Measurements from ENCODE around the gene ASF1A. TPM values are rescaled to one million over a fixed set of nuclear protein-coding genes. Genes with fewer than 3 reads are reported as not detected.

Gene ASF1A
- total and polyA plus RNA-seq, 9 of the 15 experiments (the other 6 are each of a cell fraction or from before 2014, with no cell fraction given), result 31.5 to 45.3 (median 34.8) TPM

DNA sequence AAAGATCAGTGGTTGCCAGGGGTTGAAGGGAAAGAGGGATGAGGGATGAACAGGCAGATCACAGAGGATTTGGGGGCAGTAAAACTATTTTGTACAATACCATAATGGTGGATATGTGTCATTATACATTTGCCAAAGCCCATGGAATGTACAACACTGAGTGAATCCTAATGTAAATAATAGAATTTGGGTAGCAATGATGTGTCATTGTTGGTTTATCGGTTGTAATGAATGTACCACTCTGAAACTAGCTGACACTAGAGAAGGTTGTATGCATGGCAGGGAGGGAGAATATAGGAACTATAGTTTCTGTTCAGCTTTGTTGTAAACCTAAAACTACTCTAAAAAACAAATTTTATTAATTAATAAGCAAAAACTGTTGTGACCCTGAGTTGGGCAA, 17.8 kb upstream of the ASF1A start:
- 0 out of 5 replicates have a peak, but pooled peaks cover 0 to under 1% of the 10 kb centered on the region in 2 experiments for H3K4me1 ChIP-seq (replicated peaks in 1 of 2; ENCODE audit: control insufficient read depth in 2 of 2, insufficient read depth in 2 of 2, low read length in 2 of 2)
- FAIRE-seq (no peak), DNase-seq (ENCODE audit: extremely low read depth in 1 of 4, low spot score in 3 of 4) (no peak), ATAC-seq (no peak)
- H3K79me2 ChIP-seq (ENCODE audit: control insufficient read depth, insufficient read depth, low read length), result 0 out of 3 replicates have a peak, but pooled peaks cover 2% of the 10 kb centered on the region
- peaks cover 3% of the 10 kb centered on the region for H3K9me1 ChIP-seq (ENCODE audit: control insufficient read depth, insufficient read depth, low read length)
- no peak overlapping the region for H2AFZ ChIP-seq (ENCODE audit: low read depth, low read length)
- no peaks in the 10 kb centered on the region for H3K9me3 ChIP-seq (replicated peaks; ENCODE audit: control insufficient read depth, insufficient read depth, low read depth, low read length)
- no peaks in the 10 kb centered on the region for H4K20me1 ChIP-seq (replicated peaks; ENCODE audit: control insufficient read depth, insufficient read depth, low read length)
- 71% methylated on average over 1 of the region's 1 CpG for WGBS (ENCODE audit: insufficient coverage, low coverage, missing lambda C conversion rate)
- ChIA-PET POLR2A (interaction anchor here (0.8 to 3.9 kb wide), 3 partner anchors 11 to 17 kb away, joined by 3 to 13 read pairs (median 5); no protein-coding TSS in a partner anchor), CTCF (ENCODE audit: low intra/inter-chr PET ratio) (no interaction called here)
- no peak overlapping the region for H3K4me3 ChIP-seq
- no peak overlapping the region for H3K27ac ChIP-seq (ENCODE audit: extremely low read depth, low read depth, low read length)
- intact Hi-C loops (cut with micrococcal nuclease), result no loop called here
- no TSS peak for BruUV-seq (replicated peaks)
- no peaks in the 10 kb centered on the region for H3K27me3 ChIP-seq (ENCODE audit: control insufficient read depth in 2 of 2, insufficient read depth in 2 of 2, low read length in 2 of 2)
- H3K36me3 ChIP-seq (ENCODE audit: control insufficient read depth, insufficient read depth, low read length), result no peaks in the 10 kb centered on the region; the same call in 2 of the 3 replicates
- in situ Hi-C loops (cut with MboI), result no loop called here
- H3K9ac ChIP-seq (ENCODE audit: insufficient read depth in 1 of 2, low read depth in 2 of 2, low read length in 2 of 2), result no peak overlapping the region
- no peak overlapping the region for H3K4me2 ChIP-seq (ENCODE audit: insufficient read depth, low read length)
- TF ChIP-seq KLF13 (tag; IDR thresholded peaks at IDR 0.05; ENCODE audit: borderline replicate concordance, low read depth) (no peak), ZBTB7A (IDR thresholded peaks at IDR 0.05; ENCODE audit: borderline replicate concordance, control insufficient read depth, low read depth, low read length) (no peak), FOXA3 (CRISPR knock-in tag; conservative IDR thresholded peaks at IDR 0.05 in 1 of 2, IDR thresholded peaks at IDR 0.05 in 1 of 2) (no peak), GTF2A2 (tag; IDR thresholded peaks at IDR 0.05) (no peak), GABPB2 (CRISPR knock-in tag; conservative IDR thresholded peaks at IDR 0.05) (no peak), POLR2AphosphoS5 (IDR thresholded peaks at IDR 0.05; ENCODE audit: control insufficient read depth, insufficient read depth, low read depth, low read length) (no peak), ZBTB17 (CRISPR knock-in tag; IDR thresholded peaks at IDR 0.05) (no peak), XRCC3 (IDR thresholded peaks at IDR 0.05) (no peak), ZC3H8 (IDR thresholded peaks at IDR 0.05) (no peak)
- TF ChIP-seq, protein P1, sequence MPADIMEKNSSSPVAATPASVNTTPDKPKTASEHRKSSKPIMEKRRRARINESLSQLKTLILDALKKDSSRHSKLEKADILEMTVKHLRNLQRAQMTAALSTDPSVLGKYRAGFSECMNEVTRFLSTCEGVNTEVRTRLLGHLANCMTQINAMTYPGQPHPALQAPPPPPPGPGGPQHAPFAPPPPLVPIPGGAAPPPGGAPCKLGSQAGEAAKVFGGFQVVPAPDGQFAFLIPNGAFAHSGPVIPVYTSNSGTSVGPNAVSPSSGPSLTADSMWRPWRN (IDR thresholded peaks at IDR 0.05; ENCODE audit: low read depth), result no peak
- TF ChIP-seq, protein P2, sequence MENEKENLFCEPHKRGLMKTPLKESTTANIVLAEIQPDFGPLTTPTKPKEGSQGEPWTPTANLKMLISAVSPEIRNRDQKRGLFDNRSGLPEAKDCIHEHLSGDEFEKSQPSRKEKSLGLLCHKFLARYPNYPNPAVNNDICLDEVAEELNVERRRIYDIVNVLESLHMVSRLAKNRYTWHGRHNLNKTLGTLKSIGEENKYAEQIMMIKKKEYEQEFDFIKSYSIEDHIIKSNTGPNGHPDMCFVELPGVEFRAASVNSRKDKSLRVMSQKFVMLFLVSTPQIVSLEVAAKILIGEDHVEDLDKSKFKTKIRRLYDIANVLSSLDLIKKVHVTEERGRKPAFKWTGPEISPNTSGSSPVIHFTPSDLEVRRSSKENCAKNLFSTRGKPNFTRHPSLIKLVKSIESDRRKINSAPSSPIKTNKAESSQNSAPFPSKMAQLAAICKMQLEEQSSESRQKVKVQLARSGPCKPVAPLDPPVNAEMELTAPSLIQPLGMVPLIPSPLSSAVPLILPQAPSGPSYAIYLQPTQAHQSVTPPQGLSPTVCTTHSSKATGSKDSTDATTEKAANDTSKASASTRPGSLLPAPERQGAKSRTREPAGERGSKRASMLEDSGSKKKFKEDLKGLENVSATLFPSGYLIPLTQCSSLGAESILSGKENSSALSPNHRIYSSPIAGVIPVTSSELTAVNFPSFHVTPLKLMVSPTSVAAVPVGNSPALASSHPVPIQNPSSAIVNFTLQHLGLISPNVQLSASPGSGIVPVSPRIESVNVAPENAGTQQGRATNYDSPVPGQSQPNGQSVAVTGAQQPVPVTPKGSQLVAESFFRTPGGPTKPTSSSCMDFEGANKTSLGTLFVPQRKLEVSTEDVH (IDR thresholded peaks at IDR 0.05; ENCODE audit: low read depth, partially characterized antibody), result no peak
- TF ChIP-seq, protein P3, sequence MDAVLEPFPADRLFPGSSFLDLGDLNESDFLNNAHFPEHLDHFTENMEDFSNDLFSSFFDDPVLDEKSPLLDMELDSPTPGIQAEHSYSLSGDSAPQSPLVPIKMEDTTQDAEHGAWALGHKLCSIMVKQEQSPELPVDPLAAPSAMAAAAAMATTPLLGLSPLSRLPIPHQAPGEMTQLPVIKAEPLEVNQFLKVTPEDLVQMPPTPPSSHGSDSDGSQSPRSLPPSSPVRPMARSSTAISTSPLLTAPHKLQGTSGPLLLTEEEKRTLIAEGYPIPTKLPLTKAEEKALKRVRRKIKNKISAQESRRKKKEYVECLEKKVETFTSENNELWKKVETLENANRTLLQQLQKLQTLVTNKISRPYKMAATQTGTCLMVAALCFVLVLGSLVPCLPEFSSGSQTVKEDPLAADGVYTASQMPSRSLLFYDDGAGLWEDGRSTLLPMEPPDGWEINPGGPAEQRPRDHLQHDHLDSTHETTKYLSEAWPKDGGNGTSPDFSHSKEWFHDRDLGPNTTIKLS (IDR thresholded peaks at IDR 0.05; ENCODE audit: borderline replicate concordance, low read depth), result no peak
- TF ChIP-seq, protein P4, sequence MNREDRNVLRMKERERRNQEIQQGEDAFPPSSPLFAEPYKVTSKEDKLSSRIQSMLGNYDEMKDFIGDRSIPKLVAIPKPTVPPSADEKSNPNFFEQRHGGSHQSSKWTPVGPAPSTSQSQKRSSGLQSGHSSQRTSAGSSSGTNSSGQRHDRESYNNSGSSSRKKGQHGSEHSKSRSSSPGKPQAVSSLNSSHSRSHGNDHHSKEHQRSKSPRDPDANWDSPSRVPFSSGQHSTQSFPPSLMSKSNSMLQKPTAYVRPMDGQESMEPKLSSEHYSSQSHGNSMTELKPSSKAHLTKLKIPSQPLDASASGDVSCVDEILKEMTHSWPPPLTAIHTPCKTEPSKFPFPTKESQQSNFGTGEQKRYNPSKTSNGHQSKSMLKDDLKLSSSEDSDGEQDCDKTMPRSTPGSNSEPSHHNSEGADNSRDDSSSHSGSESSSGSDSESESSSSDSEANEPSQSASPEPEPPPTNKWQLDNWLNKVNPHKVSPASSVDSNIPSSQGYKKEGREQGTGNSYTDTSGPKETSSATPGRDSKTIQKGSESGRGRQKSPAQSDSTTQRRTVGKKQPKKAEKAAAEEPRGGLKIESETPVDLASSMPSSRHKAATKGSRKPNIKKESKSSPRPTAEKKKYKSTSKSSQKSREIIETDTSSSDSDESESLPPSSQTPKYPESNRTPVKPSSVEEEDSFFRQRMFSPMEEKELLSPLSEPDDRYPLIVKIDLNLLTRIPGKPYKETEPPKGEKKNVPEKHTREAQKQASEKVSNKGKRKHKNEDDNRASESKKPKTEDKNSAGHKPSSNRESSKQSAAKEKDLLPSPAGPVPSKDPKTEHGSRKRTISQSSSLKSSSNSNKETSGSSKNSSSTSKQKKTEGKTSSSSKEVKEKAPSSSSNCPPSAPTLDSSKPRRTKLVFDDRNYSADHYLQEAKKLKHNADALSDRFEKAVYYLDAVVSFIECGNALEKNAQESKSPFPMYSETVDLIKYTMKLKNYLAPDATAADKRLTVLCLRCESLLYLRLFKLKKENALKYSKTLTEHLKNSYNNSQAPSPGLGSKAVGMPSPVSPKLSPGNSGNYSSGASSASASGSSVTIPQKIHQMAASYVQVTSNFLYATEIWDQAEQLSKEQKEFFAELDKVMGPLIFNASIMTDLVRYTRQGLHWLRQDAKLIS (CRISPR knock-in tag; IDR thresholded peaks at IDR 0.05), result no peak
